T-helper 17 cell (primary cell): ENCODE data around the gene ENTPD8. TPM values are rescaled to one million over a fixed set of nuclear protein-coding genes. Genes with fewer than 3 reads are reported as not detected.

Experiments
- ATAC-seq: fragments of 150-1000 bp; cut with Tn5 transposase; 2 replicates; pipeline ENCODE4 v1.10.0; 2021; ENCODE audit warnings: mild to moderate bottlenecking, moderate library complexity
- DNase-seq, 3 donors: peaks; one replicate each; pipeline versions ENCODE4 v3.0.0 to v3.0.0-alpha.2; 2020 to 2021
- H3K9me3 ChIP-seq: one replicate; pipeline ENCODE4 v1.7.0; 2013; ENCODE audit warnings: low read length, mild to moderate bottlenecking; ENCODE audit not compliant: control insufficient read depth, poor library complexity, severe bottlenecking
- H3K27ac Mint-ChIP-seq: one replicate; pipeline ENCODE4 v1.8.0; 2022; ENCODE audit warnings: mild to moderate bottlenecking, moderate library complexity, mixed read lengths
- H3K27me3 Mint-ChIP-seq: one replicate; pipeline ENCODE4 v1.8.0; 2022; ENCODE audit warnings: mixed read lengths
- H3K36me3 Mint-ChIP-seq: one replicate; pipeline ENCODE4 v1.8.0; 2022; ENCODE audit warnings: low read depth, mixed read lengths
- H3K4me1 Mint-ChIP-seq: one replicate; pipeline ENCODE4 v1.8.0; 2022; ENCODE audit warnings: mild to moderate bottlenecking, mixed read lengths
- H3K4me3 Mint-ChIP-seq: one replicate; pipeline ENCODE4 v1.8.0; 2022; ENCODE audit warnings: mild to moderate bottlenecking, moderate library complexity, mixed read lengths
- total RNA-seq, 4 donors: library from RNA in 2 of 4; stranded (reverse) in 2 of 4; gene quantifications; one replicate each; pipeline ENCODE4 v1.2.3 and lab custom pipeline; 2022 to 2026

The ENTPD8 gene
- total RNA-seq, 2 donors from 2014 or later = not detected

GRCh38 chr9:137465720-137466388 is 24.7 kb upstream of the ENTPD8 start:
- H3K9me3 ChIP-seq = no peaks in the 10 kb centered on the region
- DNase-seq (peak in 1 of 3 donors; percentile 4), ATAC-seq (no peak)
- Mint-ChIP-seq H3K4me3 (no peak overlapping the region), H3K27ac (no peak overlapping the region), H3K36me3 (no peaks in the 10 kb centered on the region), H3K4me1 (peaks cover 16% of the 10 kb centered on the region), H3K27me3 (no peaks in the 10 kb centered on the region)

- DNase-seq (no peak), ATAC-seq (no peak)
- Mint-ChIP-seq H3K27ac (no peak overlapping the region), H3K4me3 (no peak overlapping the region), H3K36me3 (no peaks in the 10 kb centered on the region), H3K4me1 (peaks cover 14% of the 10 kb centered on the region), H3K27me3 (no peaks in the 10 kb centered on the region)
- no peaks in the 10 kb centered on the region for H3K9me3 ChIP-seq
These were observed 24.0 kb upstream of the ENTPD8 start for GRCh38 chr9:137465000-137465719.

GRCh38 chr9:137464291-137464999 is 23.3 kb upstream of the ENTPD8 start:
- Mint-ChIP-seq H3K27me3 (no peaks in the 10 kb centered on the region), H3K4me3 (no peak overlapping the region), H3K4me1 (peaks cover 18% of the 10 kb centered on the region), H3K27ac (no peak overlapping the region), H3K36me3 (no peaks in the 10 kb centered on the region)
- ATAC-seq (no peak), DNase-seq (no peak)
- H3K9me3 ChIP-seq = no peaks in the 10 kb centered on the region

GRCh38 chr9:137463931-137464290 is 22.8 kb upstream of the ENTPD8 start:
- Mint-ChIP-seq H3K4me3 (no peak overlapping the region), H3K4me1 (peaks cover 16% of the 10 kb centered on the region), H3K27me3 (no peaks in the 10 kb centered on the region), H3K36me3 (no peaks in the 10 kb centered on the region), H3K27ac (no peak overlapping the region)
- no peaks in the 10 kb centered on the region for H3K9me3 ChIP-seq
- ATAC-seq (no peak), DNase-seq (no peak)

GRCh38 chr9:137462986-137463930 is 22.1 kb upstream of the ENTPD8 start:
- H3K4me1 Mint-ChIP-seq = peaks cover 16% of the 10 kb centered on the region
- H3K27me3 Mint-ChIP-seq = no peaks in the 10 kb centered on the region
- H3K4me3 Mint-ChIP-seq = peak overlapping the region; percentile 19
- no peaks in the 10 kb centered on the region for H3K9me3 ChIP-seq
- DNase-seq = no peak
- no peak for ATAC-seq
- no peaks in the 10 kb centered on the region for H3K36me3 Mint-ChIP-seq
- no peak overlapping the region for H3K27ac Mint-ChIP-seq

GRCh38 chr9:137462396-137462985 is 21.3 kb upstream of the ENTPD8 start:
- H3K4me3 Mint-ChIP-seq = peak overlapping the region; percentile 75

GRCh38 chr9:137461663-137462395 is 20.7 kb upstream of the ENTPD8 start:
- ATAC-seq (peak; percentile 67), DNase-seq (peak; percentile 47 to 64 (median 59))
- Mint-ChIP-seq H3K4me1 (peaks cover 16% of the 10 kb centered on the region), H3K36me3 (no peaks in the 10 kb centered on the region), H3K27me3 (no peaks in the 10 kb centered on the region), H3K27ac (no peak overlapping the region), H3K4me3 (peak overlapping the region; percentile 75)
- H3K9me3 ChIP-seq = no peaks in the 10 kb centered on the region

More at GRCh38 chr9:137462396-137462985, 21.3 kb upstream of the ENTPD8 start:
- H3K4me1 Mint-ChIP-seq = peaks cover 16% of the 10 kb centered on the region
- H3K36me3 Mint-ChIP-seq = no peaks in the 10 kb centered on the region
- no peak overlapping the region for H3K27ac Mint-ChIP-seq
- ATAC-seq = no peak
- H3K9me3 ChIP-seq = no peaks in the 10 kb centered on the region
- DNase-seq = no peak
- H3K27me3 Mint-ChIP-seq = no peaks in the 10 kb centered on the region

- Mint-ChIP-seq H3K36me3 (no peaks in the 10 kb centered on the region), H3K4me3 (peak overlapping the region; percentile 75), H3K4me1 (peaks cover 15% of the 10 kb centered on the region), H3K27me3 (no peaks in the 10 kb centered on the region), H3K27ac (no peak overlapping the region)
- no peaks in the 10 kb centered on the region for H3K9me3 ChIP-seq
- ATAC-seq = no peak
- no peak for DNase-seq
These were observed 20.1 kb upstream of the ENTPD8 start for GRCh38 chr9:137461316-137461662.

GRCh38 chr9:137460363-137461315 is 19.5 kb upstream of the ENTPD8 start:
- H3K9me3 ChIP-seq = no peaks in the 10 kb centered on the region
- H3K4me1 Mint-ChIP-seq = peaks cover 13% of the 10 kb centered on the region
- no peak overlapping the region for H3K27ac Mint-ChIP-seq
- ATAC-seq (no peak), DNase-seq (no peak)
- peak overlapping the region; percentile 75 for H3K4me3 Mint-ChIP-seq
- no peaks in the 10 kb centered on the region for H3K27me3 Mint-ChIP-seq
- no peaks in the 10 kb centered on the region for H3K36me3 Mint-ChIP-seq

- Mint-ChIP-seq H3K27me3 (no peaks in the 10 kb centered on the region), H3K4me1 (peaks cover 13% of the 10 kb centered on the region), H3K36me3 (no peaks in the 10 kb centered on the region), H3K27ac (no peak overlapping the region), H3K4me3 (peak overlapping the region; percentile 66)
- ATAC-seq = no peak
- H3K9me3 ChIP-seq = no peaks in the 10 kb centered on the region
- DNase-seq = no peak
These were observed 18.6 kb upstream of the ENTPD8 start for GRCh38 chr9:137459601-137460362.

- no peaks in the 10 kb centered on the region for H3K9me3 ChIP-seq
- Mint-ChIP-seq H3K4me3 (peak within 1 kb of the TSS; percentile 66), H3K4me1 (peaks cover 13% of the 10 kb centered on the region), H3K27ac (no peak within 1 kb of the TSS), H3K36me3 (no peaks in the 10 kb centered on the region), H3K27me3 (no peaks in the 10 kb centered on the region)
- peak; percentile 94 to 97 (median 96) for DNase-seq
- ATAC-seq = peak; percentile 83
These were observed 18.0 kb upstream of the ENTPD8 start, which contains the start of gene NSMF for GRCh38 chr9:137459152-137459600. Gene NSMF (minus strand): TSS chr9:137459334. CDS start chr9:137459102, 232 bp downstream.
